Fibroblast of gingiva (primary cell): ENCODE data around the gene CD81.
"Not testable (repeated sequence)": the region's sequence is repeated elsewhere in the genome, so short reads cannot be mapped to it uniquely, and the experiment has no call there.

Experiments used
- DNase-seq: peaks from one replicate; pipeline ENCODE4 v3.0.0-alpha.2; 2011; ENCODE audit warnings: low read depth

CD81 gene

GRCh38 chr11:2357246-2357645 lies 19.9 kb upstream of the CD81 start:
- no peak for DNase-seq

GRCh38 chr11:2357651-2358050 lies 19.5 kb upstream of the CD81 start:
- DNase-seq: not testable (repeated sequence)

GRCh38 chr11:2358754-2359442 lies 18.2 kb upstream of the CD81 start:
- no peak for DNase-seq

- no peak for DNase-seq
These were observed 17.6 kb upstream of the CD81 start for GRCh38 chr11:2359557-2359956.

GRCh38 chr11:2360081-2360642 lies 16.9 kb upstream of the CD81 start:
- DNase-seq: no peak

GRCh38 chr11:2361565-2361964 lies 15.5 kb upstream of the CD81 start:
- DNase-seq: no peak

GRCh38 chr11:2362414-2362813 lies 14.7 kb upstream of the CD81 start:
- no peak for DNase-seq

- DNase-seq: no peak
These were observed 14.0 kb upstream of the CD81 start for GRCh38 chr11:2363130-2363529.

- DNase-seq: no peak
These were observed 13.3 kb upstream of the CD81 start for GRCh38 chr11:2363577-2364370.

- not testable (repeated sequence) for DNase-seq
These were observed 12.7 kb upstream of the CD81 start for GRCh38 chr11:2364386-2364785.

GRCh38 chr11:2365571-2366210 lies 11.4 kb upstream of the CD81 start:
- DNase-seq: no peak

GRCh38 chr11:2366276-2366675 lies 10.8 kb upstream of the CD81 start:
- no peak for DNase-seq

GRCh38 chr11:2366733-2367132 lies 10.4 kb upstream of the CD81 start:
- DNase-seq: no peak

- no peak for DNase-seq
These were observed 9.6 kb upstream of the CD81 start for GRCh38 chr11:2367266-2368160.

GRCh38 chr11:2368178-2368850 lies 8.8 kb upstream of the CD81 start:
- no peak for DNase-seq

- no peak for DNase-seq
These were observed 8.3 kb upstream of the CD81 start for GRCh38 chr11:2368851-2369180.

GRCh38 chr11:2369320-2369719 lies 7.8 kb upstream of the CD81 start:
- no peak for DNase-seq

- DNase-seq: no peak
These were observed 7.2 kb upstream of the CD81 start for GRCh38 chr11:2369896-2370295.

- DNase-seq: no peak
These were observed 2.5 kb upstream of the CD81 start for GRCh38 chr11:2374456-2375201.

GRCh38 chr11:2375341-2375853 lies 1.7 kb upstream of the CD81 start:
- no peak for DNase-seq
